Mononuclear cell (primary cell): ENCODE results near the gene CTAG2. TPM values are rescaled to one million over a fixed set of nuclear protein-coding genes. Genes with fewer than 3 reads are reported as not detected.
"Not testable (repeated sequence)": the region's sequence is repeated elsewhere in the genome, so short reads cannot be mapped to it uniquely, and the experiment has no call there.

Experiments used
- H3K27me3 ChIP-seq: 2 replicates; pipeline ENCODE4 v1.6.0; 2011; ENCODE audit warnings: low read length, control low read depth; ENCODE audit not compliant: insufficient read depth
- H3K4me1 ChIP-seq: 2 replicates; pipeline ENCODE4 v1.5.1; 2011; ENCODE audit warnings: mild to moderate bottlenecking, low read length, control low read depth; ENCODE audit not compliant: insufficient read depth
- H3K4me3 ChIP-seq: 2 replicates; pipeline ENCODE4 v1.5.1; 2011; ENCODE audit warnings: mild to moderate bottlenecking, low read length, moderate library complexity
- H3K9me3 ChIP-seq: 2 replicates; pipeline ENCODE4 v1.5.1; 2011; ENCODE audit warnings: low read depth, mild to moderate bottlenecking, control low read depth, low read length
- total RNA-seq: library from RNA; depleted of rRNA; stranded (reverse); fragments of >200 nt; gene quantifications from one replicate; pipeline ENCODE4 v1.2.3, GENCODE V29; 2012

The CTAG2 gene
- total RNA-seq, 1 donor = not detected

- H3K4me1 ChIP-seq, H3K9me3 ChIP-seq, H3K4me3 ChIP-seq, H3K27me3 ChIP-seq: not testable (repeated sequence)
Observed at GRCh38 chrX:154613586-154613985, 39.8 kb downstream of the CTAG2 start.

- not testable (repeated sequence) for H3K4me1 ChIP-seq, H3K9me3 ChIP-seq, H3K4me3 ChIP-seq, H3K27me3 ChIP-seq
Observed at GRCh38 chrX:154611146-154611545, 42.2 kb downstream of the CTAG2 start.

DNA sequence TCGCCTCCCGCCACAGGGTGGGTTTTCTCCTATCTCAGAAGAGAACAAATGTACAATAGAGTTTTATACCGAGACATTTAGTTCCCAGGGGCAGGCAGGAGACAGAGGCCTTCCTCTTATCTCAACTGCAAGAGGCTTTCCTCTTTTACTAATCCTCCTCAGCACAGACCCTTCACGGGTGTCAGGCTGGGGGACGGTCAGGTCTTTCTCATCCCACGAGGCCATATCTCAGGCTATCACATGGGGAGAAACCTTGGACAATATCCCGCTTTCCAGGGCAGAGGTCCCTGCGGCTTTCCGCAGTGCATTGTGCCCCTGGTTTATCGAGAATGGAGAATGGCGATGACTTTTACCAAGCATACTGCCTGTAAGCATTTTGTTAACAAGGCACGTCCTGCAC lies 44.6 kb downstream of the CTAG2 start:
- H3K9me3 ChIP-seq, H3K4me3 ChIP-seq, H3K27me3 ChIP-seq, H3K4me1 ChIP-seq: not testable (repeated sequence)

DNA sequence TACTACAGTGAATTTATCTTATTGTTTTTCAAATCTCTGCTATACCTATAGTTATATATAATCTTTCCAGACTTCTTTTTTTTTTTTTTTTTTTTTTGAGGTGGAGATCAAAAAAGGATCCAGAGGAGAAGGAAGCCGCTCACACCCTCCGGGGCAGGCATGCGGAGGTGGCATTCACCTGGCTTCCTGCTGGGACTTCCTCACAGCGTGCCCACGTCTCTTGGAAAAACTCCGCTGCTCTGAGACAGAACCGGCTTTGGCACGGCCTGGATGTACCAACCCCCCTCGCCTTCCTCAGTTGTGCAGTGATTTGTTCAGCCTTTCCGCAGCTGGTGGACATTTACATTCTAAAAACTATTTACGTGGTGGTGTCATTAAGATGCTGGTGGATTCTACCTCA lies 45.4 kb downstream of the CTAG2 start:
- not testable (repeated sequence) for H3K4me1 ChIP-seq, H3K9me3 ChIP-seq, H3K27me3 ChIP-seq, H3K4me3 ChIP-seq

DNA sequence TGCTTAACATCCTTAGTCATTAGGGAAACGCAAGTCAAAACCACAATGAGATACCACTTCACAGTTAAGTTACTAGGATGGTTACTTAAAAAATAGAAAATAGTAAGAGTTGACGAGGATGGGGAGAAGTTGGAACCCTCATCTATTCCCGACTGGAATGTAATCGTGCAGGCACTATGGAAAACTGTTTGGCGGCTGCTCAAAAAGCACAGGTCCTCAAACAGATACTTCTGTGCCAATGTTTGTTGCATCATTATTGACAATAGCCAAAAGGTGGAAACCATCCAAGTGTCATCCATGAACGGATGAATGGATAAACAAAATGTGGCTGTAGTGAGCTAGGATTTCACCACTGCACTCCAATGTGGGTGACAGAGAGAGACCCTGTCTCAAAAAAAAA lies 46.0 kb downstream of the CTAG2 start:
- H3K4me1 ChIP-seq = no peaks in the 10 kb centered on the region
- H3K9me3 ChIP-seq = no peaks in the 10 kb centered on the region
- no peaks in the 10 kb centered on the region for H3K27me3 ChIP-seq
- H3K4me3 ChIP-seq = no peak overlapping the region

DNA sequence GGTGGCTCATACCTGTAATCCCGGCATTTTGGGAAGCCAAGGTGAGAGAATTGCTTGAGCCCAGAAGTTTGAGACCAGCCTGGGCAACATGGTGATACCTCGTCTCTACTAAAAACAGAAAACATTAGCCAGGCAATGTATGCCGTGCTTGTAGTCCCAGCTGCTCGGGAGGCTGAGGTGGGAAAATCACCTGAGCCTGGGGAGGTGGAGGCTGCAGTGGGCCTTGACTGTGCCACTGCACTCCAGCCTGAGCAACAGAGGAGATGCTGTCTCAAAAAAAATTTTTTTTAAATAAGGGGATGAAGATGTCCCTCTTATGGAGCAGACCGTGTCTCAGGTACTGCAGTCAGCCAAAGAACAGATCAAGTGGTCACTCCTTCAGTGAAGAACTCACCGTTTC lies 47.8 kb downstream of the CTAG2 start:
- Histone ChIP-seq H3K27me3 (no peaks in the 10 kb centered on the region), H3K4me3 (no peak overlapping the region), H3K4me1 (no peaks in the 10 kb centered on the region), H3K9me3 (no peaks in the 10 kb centered on the region)

DNA sequence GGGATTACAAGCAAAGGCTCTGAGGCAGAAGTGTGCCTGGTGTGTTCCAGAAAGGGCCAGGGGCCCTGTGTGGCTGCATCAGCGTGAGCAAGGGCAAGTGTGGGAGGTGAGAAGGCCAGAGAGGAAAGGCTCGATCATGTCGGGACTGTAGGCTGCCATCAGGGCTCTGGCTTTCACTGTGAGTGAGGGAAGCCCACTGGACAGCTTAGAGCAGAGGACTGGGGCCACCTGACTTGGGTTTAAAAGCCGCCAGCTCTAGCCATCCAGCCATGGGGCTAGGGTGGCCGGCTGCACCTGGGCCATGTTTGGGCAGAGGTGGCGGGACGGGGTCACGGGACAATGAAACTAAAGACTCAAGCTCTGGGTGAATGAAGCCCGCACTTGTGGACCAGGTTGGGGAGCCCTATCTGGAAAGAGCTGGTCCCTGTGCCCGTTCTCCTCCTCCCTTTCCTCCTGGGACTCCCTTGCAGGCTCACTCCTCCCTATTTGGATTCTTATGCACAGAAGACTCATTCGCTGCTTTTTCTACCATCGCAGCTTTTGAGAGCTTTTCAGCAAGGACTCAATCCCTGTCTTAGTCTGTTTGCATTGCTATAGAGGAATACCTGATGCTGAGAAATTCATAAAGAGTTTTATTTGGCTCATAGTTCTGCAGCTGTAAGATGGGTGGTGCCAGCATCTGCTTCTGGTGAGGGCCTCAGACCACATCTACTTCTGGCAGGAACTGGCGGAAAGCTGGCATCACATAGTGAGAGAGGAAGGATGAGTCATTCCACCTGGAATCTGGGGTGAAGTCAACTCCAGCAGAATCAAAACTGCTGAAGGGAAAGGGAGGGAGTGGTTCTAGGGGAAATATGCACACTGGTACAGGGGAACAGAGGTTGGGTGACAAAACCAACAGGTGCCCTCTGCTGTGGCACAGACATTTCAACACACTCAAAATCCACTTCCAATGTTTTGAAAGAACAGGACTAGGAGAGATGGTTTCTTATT lies 49.6 kb downstream of the CTAG2 start:
- no peak overlapping the region for H3K4me3 ChIP-seq
- H3K4me1 ChIP-seq = no peaks in the 10 kb centered on the region
- no peaks in the 10 kb centered on the region for H3K27me3 ChIP-seq
- no peaks in the 10 kb centered on the region for H3K9me3 ChIP-seq

- Histone ChIP-seq H3K9me3 (no peaks in the 10 kb centered on the region), H3K4me1 (no peaks in the 10 kb centered on the region), H3K4me3 (no peak overlapping the region), H3K27me3 (no peaks in the 10 kb centered on the region)
Observed at GRCh38 chrX:154602766-154603437, 50.5 kb downstream of the CTAG2 start.

DNA sequence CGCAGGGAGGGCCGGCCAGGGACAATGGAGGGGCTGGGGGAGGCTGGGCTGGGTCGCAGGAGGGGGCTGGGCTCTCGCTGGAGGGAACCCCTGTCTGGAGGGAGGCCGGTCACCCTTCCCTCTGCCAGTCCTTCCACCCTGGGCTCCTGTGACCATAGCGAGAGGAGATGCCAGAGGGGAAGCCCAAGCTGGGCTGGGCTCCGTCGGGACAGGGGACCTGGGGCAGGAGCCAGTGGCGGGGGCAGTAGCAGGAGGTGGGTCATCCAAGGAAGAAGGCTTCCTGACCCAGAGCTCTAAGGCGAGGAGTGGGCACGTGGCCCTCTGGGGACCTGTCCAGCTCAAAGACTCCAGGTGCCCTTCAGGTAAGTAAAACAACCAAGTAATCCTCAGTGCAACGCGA lies 51.2 kb downstream of the CTAG2 start:
- no peaks in the 10 kb centered on the region for H3K9me3 ChIP-seq
- no peak overlapping the region for H3K4me3 ChIP-seq
- no peaks in the 10 kb centered on the region for H3K4me1 ChIP-seq
- no peaks in the 10 kb centered on the region for H3K27me3 ChIP-seq

Other genes with a start within 250 kb of the CTAG2 start
- gene DNASE1L1, start 244.3 kb downstream of the CTAG2 start, total RNA-seq = 30.2 TPM
- 33.2 TPM for gene TAFAZZIN, start 242.0 kb downstream of the CTAG2 start, total RNA-seq
- 47.9 TPM for gene ATP6AP1, start 224.9 kb downstream of the CTAG2 start, total RNA-seq
- 67.6 TPM for gene GDI1, start 216.4 kb downstream of the CTAG2 start, total RNA-seq
- 19.1 TPM for gene FAM50A, start 209.4 kb downstream of the CTAG2 start, total RNA-seq
- 5.5 TPM for gene PLXNA3, start 195.3 kb downstream of the CTAG2 start, total RNA-seq
- gene LAGE3, start 174.3 kb downstream of the CTAG2 start, total RNA-seq = 2.6 TPM
- 15.2 TPM for gene UBL4A, start 167.0 kb downstream of the CTAG2 start, total RNA-seq
- gene SLC10A3, start 162.9 kb downstream of the CTAG2 start, total RNA-seq = 15.0 TPM
- 12.8 TPM for gene FAM3A, start 137.3 kb downstream of the CTAG2 start, total RNA-seq
- 32.0 TPM for gene G6PD, start 106.7 kb downstream of the CTAG2 start, total RNA-seq
- 11.8 TPM for gene IKBKG, start 106.0 kb downstream of the CTAG2 start, total RNA-seq
- gene CTAG1A, start 68.4 kb downstream of the CTAG2 start, total RNA-seq = not detected
- not detected for gene CTAG1B, start 34.3 kb downstream of the CTAG2 start, total RNA-seq
- gene GAB3, start 97.5 kb upstream of the CTAG2 start, total RNA-seq = 10.1 TPM
- gene DKC1, start 109.3 kb upstream of the CTAG2 start, total RNA-seq = 39.3 TPM
- 80.9 TPM for gene MPP1, start 151.9 kb upstream of the CTAG2 start, total RNA-seq
- not detected for gene SMIM9, start 181.1 kb upstream of the CTAG2 start, total RNA-seq
- gene F8A1, start 232.8 kb upstream of the CTAG2 start, total RNA-seq = 10.2 TPM